Measurements from ENCODE around the gene ZNF778. TPM values are rescaled to one million over a fixed set of nuclear protein-coding genes. Genes with fewer than 3 reads are reported as not detected.

The ZNF778 gene
- total and polyA plus RNA-seq, 12 donors, result 1.9 to 20.5 (median 8.4) TPM

GRCh38 chr16:89280546-89281188, 63.2 kb downstream of the ZNF778 start:
- Histone ChIP-seq H3K36me3 (replicated peaks in 1 of 2) (peaks cover 0 to 67% of the 10 kb centered on the region in 2 donors), H3K9me3 (replicated peaks in 1 of 3) (no peaks in the 10 kb centered on the region), H3K4me3 (no peak overlapping the region), H3K27ac (no peak overlapping the region), H3K27me3 (no peaks in the 10 kb centered on the region), H3K4me1 (replicated peaks in 1 of 2) (peaks cover 0 to 9% of the 10 kb centered on the region in 2 donors)
- DNase-seq, result no peak
- WGBS, 4 donors, result 94 to 96% (median 94%) methylated on average over 39 to 44 of the region's 44 CpGs
- no peak for TF ChIP-seq CTCF (IDR thresholded peaks at IDR 0.05)
- no peak for TF ChIP-seq POLR2A (IDR thresholded peaks at IDR 0.05)
- intact Hi-C loops (cut with DNase I), result no loop called here

- peaks cover 0 to 69% of the 10 kb centered on the region in 2 donors for H3K36me3 ChIP-seq (replicated peaks in 1 of 2)
- DNase-seq, result no peak
- no peak overlapping the region for H3K27ac ChIP-seq
- TF ChIP-seq CTCF (IDR thresholded peaks at IDR 0.05), result no peak
- TF ChIP-seq POLR2A (IDR thresholded peaks at IDR 0.05), result no peak
- no peak overlapping the region for H3K4me3 ChIP-seq
- peaks cover 0 to 9% of the 10 kb centered on the region in 2 donors for H3K4me1 ChIP-seq (replicated peaks in 1 of 2)
- no peaks in the 10 kb centered on the region for H3K27me3 ChIP-seq
- no peaks in the 10 kb centered on the region for H3K9me3 ChIP-seq (replicated peaks in 1 of 3)
- WGBS, 4 donors, result 94 to 98% (median 97%) methylated on average over 26 to 28 of the region's 28 CpGs
- intact Hi-C loops (cut with DNase I), result no loop called here
Measured at GRCh38 chr16:89281189-89281577, 63.7 kb downstream of the ZNF778 start.

- no peaks in the 10 kb centered on the region for H3K9me3 ChIP-seq (replicated peaks in 1 of 3)
- H3K4me3 ChIP-seq, result no peak overlapping the region
- H3K4me1 ChIP-seq (replicated peaks in 1 of 2), result peaks cover 0 to 9% of the 10 kb centered on the region in 2 donors
- TF ChIP-seq CTCF (IDR thresholded peaks at IDR 0.05) (no peak), POLR2A (IDR thresholded peaks at IDR 0.05) (no peak)
- DNase-seq, result no peak
- no peaks in the 10 kb centered on the region for H3K27me3 ChIP-seq
- H3K36me3 ChIP-seq (replicated peaks in 1 of 2), result peaks cover 0 to 71% of the 10 kb centered on the region in 2 donors
- H3K27ac ChIP-seq, result no peak overlapping the region
- intact Hi-C loops (cut with DNase I), result no loop called here
- WGBS, 4 donors, result 91 to 96% (median 95%) methylated on average over 19 to 20 of the region's 20 CpGs
Measured at GRCh38 chr16:89281829-89282228, 64.3 kb downstream of the ZNF778 start.

- 91 to 94% (median 93%) methylated on average over 18 of the region's 18 CpGs for WGBS, 4 donors
Measured at GRCh38 chr16:89282523-89282922, 65.0 kb downstream of the ZNF778 start.

More at GRCh38 chr16:89282523-89282922, 65.0 kb downstream of the ZNF778 start:
- no peak for DNase-seq
- intact Hi-C loops (cut with DNase I), result no loop called here
- Histone ChIP-seq H3K4me3 (no peak overlapping the region), H3K27me3 (no peaks in the 10 kb centered on the region), H3K9me3 (replicated peaks in 1 of 3) (no peaks in the 10 kb centered on the region), H3K36me3 (replicated peaks in 1 of 2) (peaks cover 0 to 76% of the 10 kb centered on the region in 2 donors), H3K27ac (no peak overlapping the region), H3K4me1 (replicated peaks in 1 of 2) (peaks cover 0 to 3% of the 10 kb centered on the region in 2 donors)
- TF ChIP-seq POLR2A (IDR thresholded peaks at IDR 0.05), result no peak
- TF ChIP-seq CTCF (IDR thresholded peaks at IDR 0.05), result no peak
